HG03571 (cell line): Measurements from ENCODE around the gene WWOX.
"Not testable (repeated sequence)": the region's sequence is repeated elsewhere in the genome, so short reads cannot be mapped to it uniquely, and the experiment has no call there.

Experiments
- ATAC-seq: cut with Tn5 transposase; IDR thresholded peaks from one replicate; pipeline ENCODE4 v1.9.1; 2021; ENCODE audit not compliant: unreplicated experiment

The WWOX gene

GRCh38 chr16:78099271-78100111 lies at the start of gene WWOX:
TSS of gene WWOX (plus strand) at chr16:78099654.
- peak; percentile 96 for ATAC-seq

- ATAC-seq, result no peak
Observed at GRCh38 chr16:78050734-78051400, 48.6 kb upstream of the WWOX start.

GRCh38 chr16:78057803-78058564 lies 41.5 kb upstream of the WWOX start:
- no peak for ATAC-seq

- ATAC-seq, result not testable (repeated sequence)
Observed at GRCh38 chr16:78059806-78060205, 39.6 kb upstream of the WWOX start.

GRCh38 chr16:78060295-78060694 lies 39.2 kb upstream of the WWOX start:
- ATAC-seq, result no peak

GRCh38 chr16:78060809-78061208 lies 38.6 kb upstream of the WWOX start:
- ATAC-seq, result no peak

GRCh38 chr16:78065319-78065718 lies 34.1 kb upstream of the WWOX start:
- no peak for ATAC-seq

GRCh38 chr16:78069913-78070312 lies 29.5 kb upstream of the WWOX start:
- ATAC-seq, result no peak

- ATAC-seq, result no peak
Observed at GRCh38 chr16:78072275-78072674, 27.2 kb upstream of the WWOX start.

GRCh38 chr16:78075800-78076199 lies 23.7 kb upstream of the WWOX start:
- no peak for ATAC-seq

GRCh38 chr16:78081341-78081740 lies 18.1 kb upstream of the WWOX start:
- ATAC-seq, result no peak

- ATAC-seq, result no peak
Observed at GRCh38 chr16:78091419-78091818, 8.0 kb upstream of the WWOX start.

GRCh38 chr16:78092758-78093157 lies 6.7 kb upstream of the WWOX start:
- no peak for ATAC-seq

GRCh38 chr16:78094166-78094565 lies 5.3 kb upstream of the WWOX start:
- no peak for ATAC-seq

- ATAC-seq, result no peak
Observed at GRCh38 chr16:78094998-78095397, 4.5 kb upstream of the WWOX start.

GRCh38 chr16:78096386-78096785 lies 3.1 kb upstream of the WWOX start:
- ATAC-seq, result no peak

- ATAC-seq, result no peak
Observed at GRCh38 chr16:78097548-78097947, 1.9 kb upstream of the WWOX start.

GRCh38 chr16:78098087-78098486 lies 1.4 kb upstream of the WWOX start:
- no peak for ATAC-seq

- no peak for ATAC-seq
Observed at GRCh38 chr16:78098595-78099270, 721 bp upstream of the WWOX start.

- ATAC-seq, result peak; percentile 37
Observed at GRCh38 chr16:78100112-78100467, 636 bp downstream of the WWOX start.

GRCh38 chr16:78102122-78102660 lies 2.7 kb downstream of the WWOX start:
- no peak for ATAC-seq
